Amniotic stem cell (primary cell): ENCODE measurements around the gene METTL8.
A peak's percentile ranks its signal among the peaks of the same experiment; 100 is the strongest.

Experiments
- DNase-seq: peaks from one replicate; lab custom pipeline; 2025; lab: John Stamatoyannopoulos, UW

The METTL8 gene, protein sequence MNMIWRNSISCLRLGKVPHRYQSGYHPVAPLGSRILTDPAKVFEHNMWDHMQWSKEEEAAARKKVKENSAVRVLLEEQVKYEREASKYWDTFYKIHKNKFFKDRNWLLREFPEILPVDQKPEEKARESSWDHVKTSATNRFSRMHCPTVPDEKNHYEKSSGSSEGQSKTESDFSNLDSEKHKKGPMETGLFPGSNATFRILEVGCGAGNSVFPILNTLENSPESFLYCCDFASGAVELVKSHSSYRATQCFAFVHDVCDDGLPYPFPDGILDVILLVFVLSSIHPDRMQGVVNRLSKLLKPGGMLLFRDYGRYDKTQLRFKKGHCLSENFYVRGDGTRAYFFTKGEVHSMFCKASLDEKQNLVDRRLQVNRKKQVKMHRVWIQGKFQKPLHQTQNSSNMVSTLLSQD

DNA sequence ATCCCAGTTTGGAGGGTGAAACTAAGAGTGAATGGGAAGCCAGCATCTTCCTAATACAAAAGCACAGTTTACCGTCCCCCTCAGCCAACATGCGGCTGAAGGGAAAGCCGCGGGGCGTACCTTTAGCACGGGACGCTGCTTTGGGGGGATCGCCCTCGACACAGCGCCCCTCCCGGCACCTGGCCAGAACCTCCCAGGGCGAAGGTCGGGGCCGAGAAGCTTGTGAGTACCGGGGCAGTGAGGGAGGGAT, at the start of gene METTL8:
METTL8 (minus strand) TSS at position 228 of the 250 bp plus-strand sequence. CDS start 41,805 bp downstream, outside the sequence.
- DNase-seq = no peak

DNA sequence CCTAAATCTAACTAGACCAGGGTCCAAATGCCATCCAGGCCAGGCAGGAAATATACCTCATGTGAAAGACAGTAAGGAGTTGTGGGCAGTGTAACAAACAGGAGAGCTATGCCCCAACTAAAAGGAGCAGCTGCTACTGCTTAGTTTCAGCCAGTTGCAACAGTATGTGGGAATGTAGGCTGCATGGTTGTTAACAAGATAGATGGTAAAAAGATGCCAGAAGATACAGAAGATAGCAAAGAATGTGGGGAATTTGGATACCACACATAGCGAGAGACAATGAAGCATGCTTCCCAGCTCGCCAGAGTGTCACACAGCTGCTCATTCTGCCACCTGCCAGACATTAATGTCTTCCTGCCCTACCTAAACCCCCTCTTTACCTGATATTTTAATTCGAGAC, 49.1 kb upstream of the METTL8 start:
- no peak for DNase-seq

DNA sequence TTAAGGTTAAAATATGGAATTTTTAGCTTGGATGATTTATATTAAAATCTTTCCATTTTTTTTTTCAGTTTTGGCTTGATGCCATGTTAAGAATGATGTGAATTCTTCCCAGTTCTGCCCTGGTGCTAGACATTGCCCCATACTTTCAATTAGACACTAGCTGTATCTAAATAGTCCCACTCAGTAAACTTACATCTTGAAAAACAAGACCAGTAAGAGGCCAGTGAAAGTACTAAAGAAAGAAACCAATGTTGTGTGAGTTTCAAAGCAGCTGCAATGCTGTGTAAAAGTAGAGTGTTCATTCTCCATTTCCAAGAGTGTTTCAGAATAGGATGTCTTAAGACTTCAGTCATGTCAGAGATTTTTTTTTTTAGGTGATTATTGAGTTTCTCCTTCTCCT, 48.5 kb upstream of the METTL8 start:
- no peak for DNase-seq

DNA sequence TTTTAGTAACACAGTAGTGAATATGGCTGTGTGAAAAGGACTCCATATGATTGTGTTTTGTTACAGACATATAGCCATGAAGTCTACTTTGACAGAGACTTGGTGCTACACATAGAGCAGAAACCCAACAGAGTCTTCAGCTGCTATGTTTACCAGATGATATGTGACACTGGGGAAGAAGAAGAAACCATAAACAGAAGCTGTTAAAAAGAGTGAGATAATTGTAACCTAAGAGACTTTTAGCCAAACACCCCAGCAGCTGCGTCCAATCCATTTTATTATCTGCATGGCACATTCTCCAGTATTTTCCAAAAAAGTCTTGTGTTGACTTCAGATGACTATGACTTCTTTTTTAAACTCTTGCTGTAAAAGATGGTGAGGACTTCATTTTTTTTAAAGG, 47.1 kb upstream of the METTL8 start:
- DNase-seq = no peak

DNA sequence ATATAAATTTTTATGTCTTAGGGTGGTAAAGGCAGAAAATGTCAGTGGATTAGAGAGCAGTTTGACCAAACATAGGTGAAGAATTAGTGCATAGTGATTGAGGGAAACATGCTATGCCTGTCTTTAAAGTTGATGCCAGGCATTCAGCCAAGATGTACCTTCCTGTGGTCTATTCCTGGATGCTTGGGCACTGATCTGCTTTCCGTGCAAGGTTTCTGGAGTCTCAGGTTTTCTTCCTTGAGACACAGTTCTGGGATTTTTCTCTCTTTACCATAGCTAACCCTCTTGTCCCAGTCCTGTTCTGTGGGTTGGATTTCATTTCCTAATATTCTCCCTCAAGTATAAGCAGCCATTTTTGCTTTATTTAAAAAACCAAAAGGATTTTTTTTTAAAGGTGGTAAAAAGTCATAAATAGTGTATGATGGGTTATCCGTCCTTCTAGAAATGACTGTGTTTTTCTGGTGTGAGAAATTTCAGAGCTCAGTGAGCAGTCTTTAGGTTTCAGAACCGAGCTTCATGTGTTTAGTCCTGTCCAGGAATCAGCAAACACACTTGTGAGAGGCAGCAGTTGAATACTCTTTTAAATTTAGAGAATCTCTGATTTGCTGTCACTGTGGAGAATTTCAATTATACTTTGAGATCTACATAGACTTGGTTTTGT, 45.5 kb upstream of the METTL8 start:
- no peak for DNase-seq

DNA sequence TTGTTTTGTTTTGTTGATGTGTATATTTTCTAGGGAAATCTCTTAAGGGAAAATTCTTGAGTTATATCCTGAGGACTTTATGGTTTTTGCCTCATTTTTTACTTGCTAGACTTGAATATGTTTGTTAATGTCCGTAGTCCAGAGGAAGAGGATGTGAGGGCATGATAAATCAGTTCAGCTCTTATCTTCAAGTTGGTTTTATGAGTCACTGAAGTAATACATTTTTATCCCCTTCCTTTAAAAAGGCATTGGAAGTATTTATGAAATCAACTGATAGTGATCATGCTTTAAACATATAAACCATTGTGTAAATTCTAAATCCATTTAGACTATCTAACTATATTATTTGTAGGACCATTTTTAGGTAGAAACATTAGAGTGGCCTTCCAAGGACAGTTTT, 44.6 kb upstream of the METTL8 start:
- no peak for DNase-seq

DNA sequence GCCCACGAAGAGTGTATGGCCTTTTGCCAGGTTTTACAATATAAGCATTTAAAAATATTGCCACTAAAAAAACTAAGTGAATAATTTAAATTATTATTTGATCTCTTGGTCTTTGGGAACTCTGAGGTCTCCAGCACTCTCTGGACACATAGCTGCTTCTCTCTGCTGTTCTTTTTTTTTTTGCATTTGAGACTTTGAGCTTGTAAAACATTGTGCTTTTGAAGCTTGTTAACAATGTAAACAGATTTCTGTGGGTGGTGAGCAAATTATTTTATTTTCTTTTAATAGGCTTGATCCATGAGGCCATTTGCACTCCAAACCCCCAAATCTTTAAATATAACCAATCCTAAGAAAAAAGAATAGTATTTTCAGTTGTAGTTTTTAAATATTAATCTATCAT, 42.2 kb upstream of the METTL8 start:
- DNase-seq = no peak

DNA sequence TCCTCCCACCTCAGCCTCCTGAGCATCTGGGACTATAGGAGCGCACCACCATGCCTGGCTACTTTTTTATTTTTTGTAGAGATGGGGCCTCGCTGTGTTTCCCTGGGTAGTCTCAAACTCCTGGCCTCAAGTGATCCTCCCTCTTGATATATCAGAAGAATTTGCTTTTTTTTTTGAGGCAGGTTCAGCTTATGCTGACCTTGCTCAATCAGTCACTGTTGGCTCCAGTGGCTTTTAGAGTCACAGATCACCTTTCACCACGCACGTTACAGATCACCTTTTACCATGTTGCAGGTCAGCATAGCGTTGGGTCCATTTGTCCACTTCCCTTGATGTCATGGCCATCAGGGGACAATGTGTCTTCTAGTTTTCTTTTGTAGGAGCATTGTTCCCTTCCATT, 36.3 kb upstream of the METTL8 start:
- no peak for DNase-seq

DNA sequence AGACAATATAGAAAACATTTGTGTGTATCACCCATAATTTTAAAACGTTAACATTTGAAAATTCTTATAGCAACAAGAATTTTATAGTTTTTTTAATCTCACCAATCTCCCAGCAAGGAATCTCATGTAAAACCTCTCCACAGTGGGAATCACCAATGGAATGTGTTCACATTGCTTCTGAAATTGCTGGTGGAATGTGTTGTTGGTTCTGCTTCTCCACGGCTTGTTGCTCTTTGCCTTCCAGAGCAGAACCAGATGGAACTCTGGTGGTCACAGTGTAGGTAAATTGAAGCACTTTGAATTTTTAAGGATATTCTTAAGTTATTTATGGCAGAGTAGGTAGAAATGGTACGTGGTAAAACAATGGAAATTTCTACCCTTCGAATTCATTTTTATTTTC, 35.4 kb upstream of the METTL8 start:
- no peak for DNase-seq

DNA sequence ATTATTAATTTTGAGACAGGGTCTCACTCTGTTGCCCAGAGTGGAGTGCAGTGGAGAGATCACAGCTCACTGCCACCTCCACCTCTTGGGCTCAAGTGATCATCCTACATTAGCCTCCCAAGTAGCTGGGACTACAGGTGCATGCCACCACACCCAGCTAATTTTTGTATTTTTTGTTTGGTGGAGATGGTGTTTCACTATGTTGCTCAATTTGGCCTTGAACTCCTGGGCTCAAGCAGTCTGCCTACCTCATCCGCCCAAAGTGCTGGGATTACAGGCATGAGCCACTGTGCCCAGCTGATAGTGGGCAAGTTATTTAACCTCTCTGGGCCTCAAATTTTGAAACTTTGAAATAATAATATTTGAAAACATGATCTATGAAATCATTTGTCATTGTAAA, 26.7 kb upstream of the METTL8 start:
- DNase-seq = no peak

DNA sequence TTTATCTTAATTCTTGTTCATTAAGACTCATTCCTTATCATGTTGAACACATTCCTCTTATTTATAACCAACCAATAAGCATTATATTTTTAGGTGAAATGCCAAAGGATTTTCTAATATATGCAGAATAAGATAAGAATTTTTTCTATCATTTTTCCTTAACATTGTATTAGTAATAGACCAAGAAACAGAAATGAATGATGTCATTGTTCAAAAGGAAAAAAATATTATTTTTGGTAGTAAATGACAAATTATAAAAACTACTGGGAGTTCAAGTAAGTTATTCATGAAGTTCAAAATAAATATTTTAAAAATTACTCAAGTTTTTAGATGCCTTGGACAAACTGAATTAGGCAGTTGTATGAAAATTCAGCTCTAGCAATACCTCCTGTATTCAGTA, 25.7 kb upstream of the METTL8 start:
- DNase-seq = no peak

DNA sequence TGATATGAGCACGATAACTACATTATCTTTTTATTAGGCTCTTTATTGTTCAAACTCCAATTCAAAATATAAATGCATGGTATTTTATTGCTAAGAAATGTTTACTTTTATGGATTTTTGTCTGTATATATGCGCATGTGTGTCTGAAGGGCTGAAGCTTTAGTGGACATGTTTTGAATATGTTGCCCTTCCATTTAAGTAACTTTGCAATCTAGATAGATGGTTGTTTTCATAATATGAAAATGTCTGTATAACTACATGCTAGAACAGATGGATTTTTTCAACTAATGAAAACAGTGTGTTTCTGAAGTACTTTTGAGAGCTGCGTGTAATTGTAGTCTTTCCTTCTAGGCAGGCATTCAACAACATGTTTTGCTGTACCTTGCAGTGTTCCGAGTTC, 19.0 kb upstream of the METTL8 start:
- DNase-seq = no peak

DNA sequence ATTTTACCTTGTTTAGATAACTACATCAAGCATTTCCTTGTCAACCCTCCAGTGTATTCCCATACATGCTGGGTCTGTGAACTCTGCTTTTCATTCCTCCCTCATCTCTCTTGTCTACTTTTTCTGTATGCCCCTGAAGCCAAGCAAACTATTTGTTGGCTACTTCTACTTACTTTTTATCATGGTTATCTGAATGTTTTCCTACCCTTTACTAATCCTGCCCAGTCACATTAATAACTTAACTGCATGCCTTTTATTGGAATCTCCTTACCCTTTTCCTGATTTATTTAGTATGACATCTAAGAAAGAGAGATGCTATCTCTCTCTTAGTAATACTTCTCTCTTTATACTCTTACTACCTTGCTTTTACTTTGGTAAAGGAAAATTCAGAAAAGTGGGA, 17.3 kb upstream of the METTL8 start:
- DNase-seq = no peak

DNA sequence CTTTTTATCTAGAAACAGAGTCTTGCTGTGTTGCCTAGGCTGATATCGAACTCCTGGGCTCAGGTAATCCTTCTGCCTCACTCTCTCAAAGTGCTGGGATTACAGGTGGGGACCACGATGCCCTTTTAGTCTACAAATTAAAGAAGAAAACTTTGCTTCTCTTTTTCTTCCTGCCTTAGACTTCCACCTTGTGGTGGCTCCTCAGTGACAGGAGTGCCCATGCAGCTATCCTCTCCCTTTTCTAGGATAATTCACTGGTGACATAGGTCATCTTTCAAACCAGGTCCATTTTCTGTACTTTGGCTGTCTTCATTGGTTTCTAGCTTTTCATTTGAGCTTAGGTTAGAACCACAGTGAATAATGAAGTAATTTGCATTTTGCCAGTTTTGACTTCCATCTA, 13.9 kb upstream of the METTL8 start:
- DNase-seq = no peak

DNA sequence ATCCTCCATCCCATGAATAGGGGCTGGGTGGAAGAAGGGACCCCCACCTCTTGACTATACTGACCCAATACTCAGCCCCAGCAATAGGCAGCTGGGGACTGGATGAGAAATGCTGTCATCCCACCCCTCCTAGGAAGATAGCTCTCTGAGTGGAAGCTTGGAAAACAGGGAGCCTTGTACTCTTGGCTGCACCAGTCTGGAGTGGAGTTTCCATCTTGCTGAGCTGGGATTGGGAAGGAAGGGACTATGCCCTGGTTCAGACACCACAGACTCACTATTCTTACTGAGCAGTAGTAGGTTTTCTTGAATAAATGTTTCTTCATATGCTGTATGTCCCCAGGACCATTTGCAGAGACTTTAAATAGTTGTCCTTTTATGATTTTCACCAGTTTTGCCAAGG, 7.7 kb upstream of the METTL8 start:
- DNase-seq = no peak

DNA sequence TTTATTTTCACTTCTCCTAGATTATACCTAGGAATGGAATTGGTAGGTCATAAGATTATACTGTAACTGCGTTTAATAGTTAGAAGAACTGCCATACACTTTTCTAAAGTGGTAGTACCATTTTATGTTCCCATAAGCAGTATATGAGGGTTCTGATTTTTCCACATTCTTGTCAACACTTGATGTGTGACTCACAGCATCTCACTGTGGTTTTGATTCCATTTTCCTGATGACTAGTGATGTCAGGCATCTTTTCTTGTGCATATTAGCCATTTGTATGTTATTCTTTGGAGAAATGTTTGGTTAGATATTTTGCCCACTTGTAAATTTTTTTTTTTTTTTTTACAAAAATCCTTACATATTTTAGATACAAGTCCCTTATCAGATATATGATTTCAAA, 2.5 kb upstream of the METTL8 start:
- no peak for DNase-seq

DNA sequence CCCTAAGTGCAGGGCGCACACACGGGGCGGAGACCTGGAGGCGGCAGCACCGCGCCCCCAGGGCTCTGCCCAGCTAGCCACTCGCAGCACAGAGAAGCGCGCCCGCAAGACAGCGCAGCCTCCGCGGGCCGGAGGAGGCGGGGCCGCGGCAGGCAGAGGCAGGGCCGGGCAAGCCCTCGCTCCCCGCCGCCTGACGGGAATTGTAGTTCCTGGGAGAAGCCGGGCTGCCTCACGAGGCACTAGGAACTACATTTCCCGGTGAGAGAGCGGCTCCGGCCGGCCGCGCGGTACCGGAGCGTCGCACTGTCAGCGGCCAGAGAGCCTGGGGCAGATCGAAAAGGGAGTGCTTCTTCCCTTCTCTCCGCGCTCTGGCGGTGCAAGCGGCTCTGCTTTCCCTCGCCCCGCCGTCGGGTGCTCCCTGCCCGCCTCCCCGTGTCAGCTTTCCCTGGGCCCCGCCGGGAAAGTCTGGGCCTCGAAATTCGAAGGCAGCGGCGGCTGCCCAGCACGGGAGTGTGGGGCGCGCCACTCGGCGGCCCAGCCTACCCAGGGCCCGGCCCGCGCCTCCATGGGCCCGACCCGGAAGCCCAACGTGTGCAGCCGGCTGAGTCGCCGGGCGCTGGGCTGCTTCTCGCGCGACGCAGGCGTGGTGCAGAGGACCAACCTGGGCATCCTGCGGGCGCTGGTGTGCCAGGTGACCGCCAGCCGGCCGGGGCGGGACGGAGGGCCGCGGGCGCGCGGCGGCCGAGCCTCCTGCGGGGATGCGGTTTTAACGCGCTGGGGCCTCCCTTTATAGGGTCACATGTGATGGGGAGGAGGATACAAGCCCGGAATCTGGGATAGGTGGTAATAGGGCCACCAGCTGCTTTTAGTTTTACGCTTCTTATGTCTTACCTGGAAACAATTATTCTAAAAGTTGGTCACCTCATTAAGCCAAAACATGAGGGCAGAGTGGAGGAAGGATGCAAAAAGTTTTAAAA, 511 bp upstream of the METTL8 start, which contains the start of gene DCAF17:
DCAF17 (plus strand) TSS at position 214 of the 977 bp plus-strand sequence; CDS start at position 566, 352 bp downstream.
- peak; percentile 91 for DNase-seq

DNA sequence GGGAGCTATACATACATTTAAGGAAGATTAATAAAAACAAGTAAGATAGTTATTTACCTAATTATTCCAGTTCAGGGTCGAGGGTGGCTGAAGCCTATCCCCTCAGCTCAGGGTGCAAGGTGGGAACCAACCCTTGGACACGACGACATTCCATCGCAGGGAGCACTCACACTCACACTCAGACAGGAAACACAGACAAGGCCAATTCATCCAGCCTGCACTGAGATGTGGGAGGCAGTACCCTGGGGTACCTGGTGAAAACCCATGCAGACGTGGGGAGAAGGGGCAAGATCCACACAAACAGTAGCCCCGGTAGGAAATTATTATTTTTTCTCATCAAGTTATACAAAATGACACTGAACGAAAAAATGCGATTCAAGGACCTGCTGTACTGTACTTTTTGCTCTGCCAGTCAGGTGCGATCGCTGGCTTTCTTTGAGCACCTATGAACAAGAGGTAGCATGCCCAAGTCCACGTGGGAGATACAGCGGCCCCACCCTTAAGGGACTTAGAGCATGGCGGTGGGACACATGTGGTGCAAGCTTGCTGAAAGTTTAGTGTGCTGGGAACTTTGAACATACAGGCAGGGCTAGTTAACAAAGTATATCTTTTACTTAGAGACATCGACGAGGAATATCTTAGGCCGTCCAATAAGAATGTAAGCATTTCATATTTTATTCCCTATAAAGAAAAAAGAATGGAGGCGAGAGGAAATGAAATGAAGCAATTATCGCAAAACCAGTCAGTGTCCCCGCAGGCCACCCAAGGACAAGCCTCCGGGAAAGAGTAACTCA, 624 bp downstream of the METTL8 start:
- DNase-seq = no peak

DNA sequence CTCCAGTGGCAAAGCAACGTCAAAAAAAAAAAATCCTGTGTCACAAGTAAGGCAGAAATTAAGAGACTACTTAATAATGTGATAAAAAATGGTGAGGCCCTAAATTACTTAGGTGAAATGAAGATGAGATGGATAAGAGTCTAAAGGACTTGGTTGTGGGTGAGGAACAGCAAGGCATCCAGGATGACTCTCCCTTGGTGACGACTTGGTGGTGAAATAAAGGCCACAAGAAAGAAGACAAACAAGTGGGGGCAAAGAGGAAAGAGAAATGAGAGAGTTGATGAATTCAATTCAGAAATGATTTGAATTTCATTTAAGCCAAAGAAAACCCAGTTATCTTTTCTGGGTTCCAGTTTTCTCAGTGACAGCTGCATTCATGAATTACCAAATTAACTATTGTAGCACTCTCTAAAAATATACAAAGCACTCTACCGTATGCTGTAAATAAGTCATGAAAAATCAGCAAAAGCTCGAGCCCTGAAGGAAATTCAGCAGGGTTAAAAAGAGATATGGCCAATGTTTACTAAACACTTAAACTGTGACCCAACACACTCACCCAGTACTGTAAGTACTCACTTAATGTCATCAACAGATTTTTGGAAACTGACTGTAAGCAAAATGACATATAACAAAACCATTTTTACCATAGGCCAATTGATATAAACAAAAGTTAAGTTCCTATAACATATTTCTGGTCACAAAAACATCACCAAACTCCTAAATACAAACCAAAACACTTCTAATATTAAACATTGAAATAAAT, 1.4 kb downstream of the METTL8 start:
- DNase-seq = no peak

DNA sequence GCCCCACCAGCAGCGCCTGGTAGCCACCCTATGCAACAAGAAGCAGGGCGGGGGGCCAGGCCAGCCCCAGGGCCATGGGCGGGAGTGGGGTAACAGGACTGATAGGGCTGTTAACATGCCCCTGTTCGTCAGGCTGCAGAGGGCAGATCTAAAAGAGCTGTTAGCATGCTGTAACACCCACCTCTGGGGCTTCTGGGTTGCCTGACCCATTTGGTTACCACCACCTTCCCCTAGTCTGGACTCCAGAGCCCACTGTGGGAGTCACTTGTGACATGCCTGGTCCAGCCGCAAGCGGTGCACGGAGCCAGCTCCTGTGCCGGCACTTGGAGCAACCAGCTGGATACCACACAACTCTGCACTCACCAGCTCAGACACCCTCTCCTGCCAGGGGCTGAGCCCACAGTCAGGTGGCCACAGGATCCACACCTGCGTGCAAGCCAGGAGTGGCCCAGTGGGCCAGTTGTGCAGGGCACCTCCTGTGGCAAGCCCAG, 2.1 kb downstream of the METTL8 start:
- no peak for DNase-seq
